ENCODE results near the gene NBL1. TPM values are rescaled to one million over a fixed set of nuclear protein-coding genes. Genes with fewer than 3 reads are reported as not detected.

NBL1 gene
- total RNA-seq, 1 experiment from 2014 or later: 7.9 TPM

DNA sequence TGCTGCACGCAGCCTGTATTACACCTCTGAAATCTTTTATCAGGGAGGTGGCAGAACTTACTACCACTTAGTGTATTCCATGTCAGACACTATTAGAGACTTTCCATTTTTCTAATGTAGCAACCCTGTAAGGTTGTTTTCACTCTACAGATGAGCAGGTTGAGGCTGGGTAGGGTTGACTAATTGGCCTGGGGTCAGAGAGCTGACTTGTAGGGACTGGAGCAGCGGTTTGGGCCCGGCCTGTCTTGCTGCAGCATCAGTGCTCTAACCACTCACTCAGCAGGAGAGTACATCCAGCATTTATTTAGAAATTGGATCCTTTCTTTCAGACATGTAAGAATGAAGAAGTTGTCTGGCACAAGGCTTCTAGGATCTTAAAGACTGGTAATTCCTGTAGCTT, 25.7 kb upstream of the NBL1 start:
- H3K36me3 ChIP-seq (ENCODE audit: insufficient read depth, low read length, poor library complexity, severe bottlenecking): peaks cover 10% of the 10 kb centered on the region
- H3K4me1 ChIP-seq (ENCODE audit: insufficient read depth, low read length, poor library complexity, severe bottlenecking): no peaks in the 10 kb centered on the region
- H3K27me3 ChIP-seq (replicated peaks; ENCODE audit: insufficient read depth, low read depth, low read length, poor library complexity): no peaks in the 10 kb centered on the region
- H3K27ac ChIP-seq (ENCODE audit: low read depth, low read length, poor library complexity, severe bottlenecking): no peak overlapping the region
- H3K4me3 ChIP-seq (ENCODE audit: low read depth, low read length, poor library complexity, severe bottlenecking): no peak overlapping the region
- TF ChIP-seq, protein P1, sequence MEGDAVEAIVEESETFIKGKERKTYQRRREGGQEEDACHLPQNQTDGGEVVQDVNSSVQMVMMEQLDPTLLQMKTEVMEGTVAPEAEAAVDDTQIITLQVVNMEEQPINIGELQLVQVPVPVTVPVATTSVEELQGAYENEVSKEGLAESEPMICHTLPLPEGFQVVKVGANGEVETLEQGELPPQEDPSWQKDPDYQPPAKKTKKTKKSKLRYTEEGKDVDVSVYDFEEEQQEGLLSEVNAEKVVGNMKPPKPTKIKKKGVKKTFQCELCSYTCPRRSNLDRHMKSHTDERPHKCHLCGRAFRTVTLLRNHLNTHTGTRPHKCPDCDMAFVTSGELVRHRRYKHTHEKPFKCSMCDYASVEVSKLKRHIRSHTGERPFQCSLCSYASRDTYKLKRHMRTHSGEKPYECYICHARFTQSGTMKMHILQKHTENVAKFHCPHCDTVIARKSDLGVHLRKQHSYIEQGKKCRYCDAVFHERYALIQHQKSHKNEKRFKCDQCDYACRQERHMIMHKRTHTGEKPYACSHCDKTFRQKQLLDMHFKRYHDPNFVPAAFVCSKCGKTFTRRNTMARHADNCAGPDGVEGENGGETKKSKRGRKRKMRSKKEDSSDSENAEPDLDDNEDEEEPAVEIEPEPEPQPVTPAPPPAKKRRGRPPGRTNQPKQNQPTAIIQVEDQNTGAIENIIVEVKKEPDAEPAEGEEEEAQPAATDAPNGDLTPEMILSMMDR (conservative IDR thresholded peaks at IDR 0.05; ENCODE audit: low read depth, low read length): no peak
- no peak for TF ChIP-seq EZH2 (IDR thresholded peaks at IDR 0.05; ENCODE audit: borderline replicate concordance, low read depth, low read length, poor library complexity, severe bottlenecking)
- ChIA-PET POLR2A (ENCODE audit: low non-redundant PET) (no interaction called here), CTCF (no interaction called here)
- no peak for DNase-seq (ENCODE audit: low spot score)
- no TSS peak for BruUV-seq (replicated peaks)
- no peaks in the 10 kb centered on the region for H3K9me3 ChIP-seq (ENCODE audit: low read depth, low read length, poor library complexity, severe bottlenecking)
- intact Hi-C loops (cut with micrococcal nuclease; ENCODE audit: unreplicated experiment): no loop called here

GRCh38 chr1:19619697-19620384, 24.3 kb upstream of the NBL1 start:
- intact Hi-C loops (cut with micrococcal nuclease; ENCODE audit: unreplicated experiment): no loop called here
- Histone ChIP-seq H3K36me3 (ENCODE audit: insufficient read depth, low read length, poor library complexity, severe bottlenecking) (peaks cover 12% of the 10 kb centered on the region), H3K4me3 (ENCODE audit: low read depth, low read length, poor library complexity, severe bottlenecking) (no peak overlapping the region), H3K27ac (ENCODE audit: low read depth, low read length, poor library complexity, severe bottlenecking) (no peak overlapping the region), H3K9me3 (ENCODE audit: low read depth, low read length, poor library complexity, severe bottlenecking) (no peaks in the 10 kb centered on the region), H3K4me1 (ENCODE audit: insufficient read depth, low read length, poor library complexity, severe bottlenecking) (no peaks in the 10 kb centered on the region), H3K27me3 (replicated peaks; ENCODE audit: insufficient read depth, low read depth, low read length, poor library complexity) (no peaks in the 10 kb centered on the region)
- BruUV-seq (replicated peaks): no TSS peak
- ChIA-PET POLR2A (ENCODE audit: low non-redundant PET) (no interaction called here), CTCF (no interaction called here)
- no peak for DNase-seq (ENCODE audit: low spot score)
- TF ChIP-seq EZH2 (IDR thresholded peaks at IDR 0.05; ENCODE audit: borderline replicate concordance, low read depth, low read length, poor library complexity, severe bottlenecking): no peak
- TF ChIP-seq, protein P1 (conservative IDR thresholded peaks at IDR 0.05; ENCODE audit: low read depth, low read length): no peak

- H3K27me3 ChIP-seq (replicated peaks; ENCODE audit: insufficient read depth, low read depth, low read length, poor library complexity): no peaks in the 10 kb centered on the region
- intact Hi-C loops (cut with micrococcal nuclease; ENCODE audit: unreplicated experiment): no loop called here
- H3K27ac ChIP-seq (ENCODE audit: low read depth, low read length, poor library complexity, severe bottlenecking): no peak overlapping the region
- ChIA-PET POLR2A (ENCODE audit: low non-redundant PET) (no interaction called here), CTCF (no interaction called here)
- H3K4me1 ChIP-seq (ENCODE audit: insufficient read depth, low read length, poor library complexity, severe bottlenecking): no peaks in the 10 kb centered on the region
- no TSS peak for BruUV-seq (replicated peaks)
- peaks cover 17% of the 10 kb centered on the region for H3K36me3 ChIP-seq (ENCODE audit: insufficient read depth, low read length, poor library complexity, severe bottlenecking)
- no peak overlapping the region for H3K4me3 ChIP-seq (ENCODE audit: low read depth, low read length, poor library complexity, severe bottlenecking)
- no peak for DNase-seq (ENCODE audit: low spot score)
- no peak for TF ChIP-seq EZH2 (IDR thresholded peaks at IDR 0.05; ENCODE audit: borderline replicate concordance, low read depth, low read length, poor library complexity, severe bottlenecking)
- TF ChIP-seq, protein P1 (conservative IDR thresholded peaks at IDR 0.05; ENCODE audit: low read depth, low read length): no peak
- no peaks in the 10 kb centered on the region for H3K9me3 ChIP-seq (ENCODE audit: low read depth, low read length, poor library complexity, severe bottlenecking)
These were observed 23.3 kb upstream of the NBL1 start for GRCh38 chr1:19620786-19621185.
